HG03066 (cell line): Measurements from ENCODE around the gene SLIT3.

ENCODE experiments used
- ATAC-seq: cut with Tn5 transposase; IDR thresholded peaks from one replicate; pipeline ENCODE4 v1.9.1; 2021; ENCODE audit warnings: low read depth; ENCODE audit not compliant: unreplicated experiment

The SLIT3 gene

DNA sequence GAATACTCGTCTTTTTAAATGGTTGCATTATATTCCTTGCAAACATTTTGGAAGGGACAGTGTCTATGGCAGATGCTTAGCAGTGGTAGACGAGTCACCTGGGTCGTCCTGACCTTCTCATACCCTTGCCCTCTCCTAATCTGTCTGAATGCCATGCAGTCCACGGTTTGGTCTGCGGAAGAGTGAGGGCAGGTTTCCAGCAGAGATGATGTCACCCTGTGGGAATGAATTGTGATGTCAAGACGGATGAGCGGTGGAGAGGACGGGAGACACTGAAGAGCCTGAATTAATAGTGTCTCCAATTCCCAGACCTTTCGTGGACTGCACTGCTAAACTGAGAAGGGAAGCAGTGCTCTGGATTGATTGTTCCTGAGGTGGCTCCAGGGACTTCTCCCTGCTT, 392.7 kb downstream of the SLIT3 start:
- ATAC-seq: no peak

- ATAC-seq: no peak
Observed at GRCh38 chr5:168903061-168903460, 397.9 kb downstream of the SLIT3 start.

DNA sequence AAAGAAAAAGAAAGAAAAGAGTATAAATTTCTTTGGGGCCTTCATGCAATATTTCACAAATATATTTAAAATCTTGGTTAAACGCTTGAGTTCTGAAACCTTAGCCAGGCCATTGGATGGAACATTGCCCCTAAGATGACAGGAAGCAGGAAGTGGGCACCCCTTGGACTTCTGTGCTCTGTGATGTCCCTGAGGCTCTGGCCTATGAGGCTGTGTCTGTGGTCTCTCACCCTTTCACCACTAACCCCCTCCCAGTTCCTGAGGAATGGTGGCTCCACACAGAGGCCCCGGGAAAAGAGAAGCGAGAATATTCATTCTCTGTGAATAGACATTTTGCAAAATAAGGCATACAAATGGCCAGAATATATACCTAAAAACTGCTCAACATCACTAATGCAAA, 401.3 kb downstream of the SLIT3 start:
- no peak for ATAC-seq

- ATAC-seq: no peak
Observed at GRCh38 chr5:168899264-168899663, 401.7 kb downstream of the SLIT3 start.

DNA sequence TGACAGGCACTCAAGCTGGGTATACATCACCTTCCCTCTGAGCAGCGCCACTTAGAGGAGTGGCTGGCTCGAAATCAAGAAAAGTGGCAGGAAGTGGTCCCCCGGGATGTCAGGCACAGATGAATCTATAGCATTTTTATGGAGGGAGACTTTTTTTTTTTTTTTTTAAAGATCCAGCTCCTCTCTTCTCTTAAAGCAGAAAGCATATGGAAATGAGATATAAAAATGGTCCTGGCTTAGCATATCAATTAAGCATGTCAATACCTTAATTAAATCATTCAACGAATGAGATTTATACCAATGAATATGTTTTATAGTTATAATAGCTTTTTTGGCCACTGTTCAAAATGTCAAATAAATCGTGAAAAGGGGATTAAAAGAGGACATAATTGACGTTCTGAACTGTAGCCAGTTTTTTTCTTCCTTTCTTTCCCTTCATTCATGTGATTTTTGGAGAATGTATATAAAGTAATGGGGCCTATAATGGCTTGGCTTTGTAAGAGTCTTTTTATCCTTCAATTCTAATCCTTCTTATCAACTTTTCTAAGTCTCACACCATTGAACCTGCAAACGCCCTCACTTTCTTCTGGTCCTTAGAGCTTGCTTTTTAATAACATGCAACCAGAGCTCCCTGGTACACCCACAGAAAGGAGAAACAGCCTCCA, 402.6 kb downstream of the SLIT3 start:
- ATAC-seq: no peak

GRCh38 chr5:168897387-168898122, 403.4 kb downstream of the SLIT3 start:
- no peak for ATAC-seq

- no peak for ATAC-seq
Observed at GRCh38 chr5:168895295-168896071, 405.5 kb downstream of the SLIT3 start.

- ATAC-seq: no peak
Observed at GRCh38 chr5:168893283-168893682, 407.7 kb downstream of the SLIT3 start.

DNA sequence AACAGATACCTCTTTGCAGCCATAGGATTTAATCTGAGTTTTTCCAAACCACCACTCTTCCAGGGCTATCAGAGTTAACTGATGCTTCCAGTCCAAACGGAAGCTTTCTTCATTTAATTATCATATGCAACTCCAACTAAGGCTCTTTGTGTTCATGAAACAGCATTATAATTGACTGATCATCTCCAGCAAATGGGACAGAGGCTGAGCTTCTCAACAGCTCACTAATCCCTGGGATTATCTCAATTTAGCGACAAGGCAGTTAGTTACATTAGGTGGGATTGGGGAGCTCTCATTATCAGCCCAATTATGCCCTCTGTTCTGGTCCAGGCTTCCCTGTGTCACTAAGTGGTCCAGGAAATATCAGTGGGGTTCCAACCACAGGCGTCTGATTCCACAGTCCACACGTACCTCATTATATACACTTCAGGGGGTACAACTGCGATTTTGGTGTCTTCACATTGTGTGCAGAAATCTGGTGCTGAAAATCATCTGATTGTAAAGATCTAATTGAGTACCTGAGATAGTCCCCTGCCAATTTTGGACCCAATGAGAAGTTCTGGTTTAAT, 408.2 kb downstream of the SLIT3 start:
- no peak for ATAC-seq

DNA sequence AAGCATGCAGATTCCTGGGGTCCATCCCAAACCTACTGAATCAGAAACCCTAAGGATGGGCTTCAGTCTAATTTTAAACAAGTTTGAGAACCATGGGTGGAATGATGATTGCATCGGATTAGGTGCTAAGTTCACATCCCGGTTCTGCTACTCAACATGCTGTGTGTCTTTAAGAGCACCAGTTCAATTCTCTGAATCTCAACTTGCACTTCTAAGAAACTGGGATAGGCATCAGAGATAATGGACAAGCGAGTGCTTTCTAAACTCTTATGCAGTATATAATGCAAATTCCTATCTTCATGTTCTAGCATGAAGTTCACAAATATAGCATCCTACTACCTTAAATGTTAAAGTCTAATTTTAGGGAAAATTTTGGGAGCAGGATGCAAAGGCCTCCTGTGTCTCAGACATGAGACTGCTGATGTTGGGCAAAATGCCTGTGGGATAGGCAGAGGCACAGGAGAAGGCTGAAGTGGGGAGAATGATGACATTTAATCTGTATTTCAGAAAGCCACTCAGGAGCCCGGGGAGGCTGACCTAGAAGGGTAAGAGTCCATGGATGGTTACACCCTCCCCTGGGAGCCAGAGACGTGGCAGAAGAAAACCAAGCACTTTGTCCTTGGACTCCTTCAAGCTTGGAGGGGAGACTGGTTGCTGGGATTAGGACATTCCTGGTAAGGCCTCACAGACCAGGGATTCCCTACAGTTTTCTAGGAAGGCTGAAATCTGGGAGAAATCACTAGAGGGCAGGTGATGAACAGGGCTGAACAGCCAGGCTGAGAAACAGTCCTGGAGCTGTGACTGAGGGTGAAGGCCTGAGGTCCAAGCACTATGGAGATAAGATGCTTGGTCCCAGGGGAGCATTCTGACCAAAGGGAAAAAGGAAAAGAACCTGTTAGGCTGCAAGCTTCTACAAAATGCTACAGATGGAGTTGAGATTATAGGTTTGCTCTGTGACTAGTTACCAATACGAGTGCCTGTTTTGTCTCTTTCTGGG, 409.8 kb downstream of the SLIT3 start:
- no peak for ATAC-seq

DNA sequence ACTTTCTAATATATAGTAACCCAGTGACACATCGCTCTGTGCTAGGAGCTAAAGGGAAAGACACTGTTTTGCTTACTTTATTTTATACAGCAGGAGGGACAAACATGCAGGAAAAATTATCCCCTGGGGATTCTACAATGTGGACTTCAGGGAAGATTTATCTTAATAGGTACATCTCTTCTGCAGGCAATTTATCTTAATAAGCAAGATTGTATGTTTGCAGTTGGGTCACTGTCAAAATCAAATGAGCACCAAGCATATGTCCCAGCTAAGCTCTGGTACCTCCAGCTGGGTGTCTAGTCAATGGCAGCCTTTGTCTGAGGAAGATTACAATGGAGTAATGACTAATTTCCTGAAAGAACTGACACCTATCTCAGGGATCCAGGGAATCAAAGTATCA, 411.9 kb downstream of the SLIT3 start:
- no peak for ATAC-seq

DNA sequence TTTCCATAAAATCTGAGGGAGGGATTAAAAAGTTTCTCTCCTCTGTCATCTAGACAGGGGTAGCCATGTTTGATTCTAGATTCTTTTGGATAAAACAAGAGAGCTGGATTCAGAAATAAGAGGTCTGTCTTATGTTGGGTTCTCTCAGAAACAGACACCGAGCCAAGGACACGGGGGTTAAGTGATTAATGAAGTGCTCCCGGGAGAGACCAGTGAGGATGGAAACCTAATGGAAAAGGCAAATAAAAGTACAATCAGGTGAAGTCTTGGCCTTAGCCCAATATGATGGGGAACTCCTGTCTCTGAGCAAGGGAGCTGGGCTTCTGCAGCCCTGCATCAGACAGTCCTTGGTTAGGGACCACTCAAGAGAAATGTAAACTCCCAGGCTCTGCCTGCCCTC, 413.0 kb downstream of the SLIT3 start:
- no peak for ATAC-seq

DNA sequence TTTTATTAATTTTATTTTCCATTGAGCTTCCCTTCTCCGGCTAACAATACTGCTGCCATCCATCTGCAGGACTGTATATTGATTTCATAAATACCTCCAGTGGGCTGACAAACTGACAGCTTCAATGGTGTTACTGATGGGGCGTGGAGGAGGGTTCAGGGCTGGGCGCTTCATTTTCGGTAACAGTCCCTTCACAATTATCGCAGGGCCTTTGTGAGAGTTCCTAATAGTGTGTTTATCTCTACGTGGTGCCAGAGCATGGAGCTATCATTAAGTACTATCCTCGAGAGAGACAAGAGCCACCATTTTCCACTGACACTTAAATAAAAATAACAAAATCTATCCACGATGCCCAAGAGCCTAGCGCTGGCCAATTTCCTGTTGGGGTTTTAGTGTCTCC, 414.8 kb downstream of the SLIT3 start:
- ATAC-seq: no peak

DNA sequence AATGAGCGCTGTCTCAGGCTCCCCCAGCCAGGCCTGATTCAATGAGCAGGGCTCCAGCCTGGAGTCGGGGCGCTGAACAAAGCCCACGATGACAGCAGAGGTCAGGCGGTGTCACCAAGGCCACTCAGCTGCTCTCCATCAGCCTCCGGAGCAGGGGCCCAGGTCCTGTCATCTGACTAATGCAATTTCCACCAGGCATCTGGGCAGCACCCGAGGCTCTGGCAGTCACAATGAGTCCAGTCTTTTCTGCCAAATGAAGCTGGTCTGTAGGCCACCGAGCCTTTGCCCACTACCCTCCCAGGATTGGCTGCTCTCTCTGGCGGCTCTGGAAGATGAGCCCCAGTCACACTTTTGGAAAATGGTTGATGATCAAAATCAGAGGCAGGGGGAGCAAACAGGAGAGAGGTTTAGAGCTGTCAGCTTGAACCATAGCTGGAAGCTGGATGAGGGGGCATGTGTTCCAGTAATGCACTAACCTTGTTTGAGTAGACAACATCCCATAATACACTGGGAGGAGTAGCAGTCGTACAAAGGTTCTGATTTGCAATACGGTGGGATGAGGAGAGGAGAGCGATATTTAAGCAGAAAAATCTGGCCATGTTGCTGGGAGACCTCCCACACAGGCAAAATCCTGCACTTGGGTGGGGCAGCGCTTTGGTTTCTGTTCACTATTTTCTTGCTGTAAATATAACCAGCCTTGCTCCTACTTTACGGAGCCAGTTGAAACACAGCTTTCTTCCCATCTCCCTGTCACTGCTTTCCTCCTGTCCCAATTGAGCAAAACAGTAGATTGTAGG, 415.4 kb downstream of the SLIT3 start:
- ATAC-seq: no peak

DNA sequence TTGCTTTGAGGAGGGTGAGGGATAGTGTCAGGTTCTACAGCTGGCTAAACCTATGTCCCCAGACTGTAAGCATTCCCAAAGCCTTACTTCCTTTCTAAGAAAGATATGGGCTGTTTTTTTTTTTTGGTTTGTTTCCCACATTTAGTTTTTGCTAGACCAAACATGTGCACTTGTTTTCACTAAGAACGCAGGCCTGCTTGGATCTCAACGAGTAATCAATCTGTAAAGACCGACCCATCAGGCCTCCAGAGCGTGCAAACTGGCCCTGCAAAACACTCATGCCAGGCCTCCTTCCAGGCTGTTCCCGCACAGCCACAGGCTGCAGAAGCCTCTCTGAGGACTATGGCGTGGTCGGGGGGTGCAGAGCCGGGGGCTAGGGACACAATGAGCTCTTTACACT, 416.9 kb downstream of the SLIT3 start:
- ATAC-seq: no peak

DNA sequence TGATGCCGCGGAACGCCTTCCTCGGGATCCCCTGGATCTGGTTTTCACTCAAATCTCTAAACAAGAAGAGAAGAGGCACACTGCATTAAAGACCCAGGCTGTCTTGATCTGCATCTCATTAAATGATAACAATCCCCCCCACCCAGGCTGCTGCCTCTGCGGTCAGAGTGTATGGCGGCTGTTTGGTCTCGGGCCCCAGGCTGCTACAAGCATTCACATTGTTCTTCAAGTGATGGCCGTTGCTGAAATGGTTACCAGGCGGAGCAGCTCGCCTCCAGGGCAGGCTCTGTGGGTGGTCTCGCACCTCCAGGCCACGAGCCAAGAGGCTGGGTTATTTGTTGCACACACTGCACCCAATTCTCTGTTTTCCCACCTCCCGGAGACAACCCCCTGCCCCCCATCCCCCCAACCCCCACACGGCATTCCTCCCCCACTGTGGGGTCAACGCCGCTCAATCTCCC, 417.6 kb downstream of the SLIT3 start:
- ATAC-seq: no peak

DNA sequence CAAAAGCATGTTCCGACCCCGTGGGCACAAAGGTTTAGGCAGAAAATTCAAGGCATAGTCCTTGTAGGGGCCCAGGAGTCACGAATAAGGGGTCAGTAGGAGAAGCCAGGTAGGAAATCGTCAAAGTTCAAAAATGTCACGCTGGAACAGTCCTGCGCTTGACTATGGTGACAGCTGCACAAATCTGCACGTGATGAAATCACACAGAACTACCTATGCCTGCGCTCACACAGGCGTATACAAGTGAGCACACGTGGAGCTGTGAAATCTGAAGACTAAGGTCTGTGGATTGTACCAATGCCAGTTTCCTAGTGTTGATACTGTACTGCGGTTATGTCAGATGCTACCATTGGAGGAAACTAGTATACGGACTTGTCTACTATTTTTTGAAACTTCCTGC, 418.7 kb downstream of the SLIT3 start:
- ATAC-seq: no peak

DNA sequence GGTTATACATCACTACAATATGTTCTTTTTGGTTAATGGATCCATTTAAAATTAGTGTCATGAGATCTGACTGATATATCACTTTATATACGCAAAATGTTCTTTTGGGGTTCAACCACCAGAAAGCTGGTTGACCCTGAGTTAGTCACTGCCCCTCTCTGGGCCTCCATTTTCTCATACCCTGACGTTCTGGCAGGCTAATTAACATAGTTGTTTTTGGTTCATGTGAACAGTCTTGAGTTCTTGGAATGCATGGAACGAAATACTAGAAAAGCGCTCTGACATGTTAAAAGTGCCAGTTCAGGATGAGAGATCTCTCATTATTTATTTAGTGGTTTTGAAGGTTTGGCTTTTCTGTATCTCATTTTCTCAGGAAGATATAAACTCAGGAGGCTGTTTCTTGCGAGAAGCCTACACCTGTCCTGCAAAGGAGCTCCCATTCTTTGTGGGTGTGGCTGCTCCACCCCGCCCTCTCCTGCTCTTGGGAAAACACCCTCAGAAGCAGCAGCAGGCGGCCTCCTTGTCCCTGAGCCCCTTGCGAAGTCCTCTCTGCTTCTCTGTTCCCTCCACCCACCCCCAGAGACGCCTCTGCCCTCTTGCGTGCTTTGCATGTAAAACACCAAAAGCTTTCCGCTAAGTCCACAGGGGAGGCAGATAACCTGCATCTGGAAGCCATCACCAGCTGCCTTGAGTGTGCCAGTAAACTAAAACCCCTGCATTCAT, 419.4 kb downstream of the SLIT3 start:
- no peak for ATAC-seq

DNA sequence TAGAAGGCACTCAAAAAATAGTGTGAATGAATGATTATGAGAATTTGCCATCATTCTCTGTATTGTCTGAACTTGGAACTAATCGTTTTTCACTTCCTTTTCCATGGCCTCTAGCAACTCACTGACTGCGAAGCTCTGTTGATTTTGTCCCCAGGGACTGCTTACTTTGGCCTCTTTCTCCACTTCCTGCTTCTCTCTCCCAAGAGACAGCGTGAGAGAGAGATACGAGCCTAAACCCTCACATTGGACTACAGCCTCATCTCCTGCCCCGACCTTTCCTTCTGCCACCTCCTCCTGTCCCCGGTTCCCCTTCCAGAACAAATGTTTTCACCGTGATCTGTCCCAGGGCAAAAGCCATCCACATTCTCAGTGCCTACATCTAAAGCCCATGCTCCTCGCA, 421.0 kb downstream of the SLIT3 start:
- peak; percentile 88 for ATAC-seq
